HEK293T (cell line): ENCODE measurements around the gene CDH13.

ENCODE experiments used
- CTCF ChIA-PET: fragments of 350-600 bp; formaldehyde crosslinking; extraction: SDS; loops from one replicate; lab custom pipeline; 2021; ENCODE audit warnings: antibody characterized with exemption, inconsistent platforms; lab: Yijun Ruan, JAX
- POLR2A ChIA-PET: fragments of 350-600 bp; formaldehyde crosslinking; extraction: SDS; loops from one replicate; lab custom pipeline; 2020; ENCODE audit warnings: antibody characterized with exemption, inconsistent platforms; lab: Yijun Ruan, JAX
- DNase-seq: peaks from one replicate; pipeline ENCODE4 v3.0.0; 2012; ENCODE audit warnings: mixed read lengths; ENCODE audit errors: extremely low spot score
- ARNT ChIP-seq: fragments of 450-650 bp; IDR thresholded peaks from 2 replicates; pipeline ENCODE4 v1.6.1; 2017; ENCODE audit warnings: mild to moderate bottlenecking
- BHLHE40 ChIP-seq: fragments of 450-650 bp; IDR thresholded peaks from 2 replicates; pipeline ENCODE4 v1.6.1; 2016; ENCODE audit warnings: mild to moderate bottlenecking, moderate library complexity, borderline replicate concordance
- CTBP1 ChIP-seq: fragments of 450-650 bp; IDR thresholded peaks from 2 replicates; pipeline ENCODE4 v1.6.1; 2016; ENCODE audit warnings: borderline replicate concordance
- ELF4 ChIP-seq: fragments of 450-650 bp; IDR thresholded peaks from 2 replicates; pipeline ENCODE4 v1.6.1; 2017; ENCODE audit warnings: antibody characterized with exemption
- FOXA1 ChIP-seq: fragments of 450-650 bp; IDR thresholded peaks from 2 replicates; pipeline ENCODE4 v1.6.1; 2016; ENCODE audit warnings: mild to moderate bottlenecking
- FOXK2 ChIP-seq: fragments of 450-650 bp; IDR thresholded peaks from 2 replicates; pipeline ENCODE4 v1.6.1; 2016; ENCODE audit warnings: mild to moderate bottlenecking
- FOXM1 ChIP-seq: fragments of 450-650 bp; IDR thresholded peaks from 2 replicates; pipeline ENCODE4 v1.6.1; 2017; ENCODE audit warnings: mild to moderate bottlenecking, borderline replicate concordance
- HDGF ChIP-seq: fragments of 450-650 bp; IDR thresholded peaks from 2 replicates; pipeline ENCODE4 v1.6.1; 2017; ENCODE audit warnings: antibody characterized with exemption, borderline replicate concordance
- L3MBTL2 ChIP-seq: fragments of 450-650 bp; conservative IDR thresholded peaks from 2 replicates; pipeline ENCODE4 v1.6.1; 2016; ENCODE audit warnings: mild to moderate bottlenecking
- LEF1 ChIP-seq: fragments of 450-650 bp; IDR thresholded peaks from 2 replicates; pipeline ENCODE4 v1.6.1; 2017; ENCODE audit warnings: mild to moderate bottlenecking, borderline replicate concordance
- NFRKB ChIP-seq: fragments of 450-650 bp; IDR thresholded peaks from 2 replicates; pipeline ENCODE4 v1.6.1; 2016; ENCODE audit warnings: mild to moderate bottlenecking, moderate library complexity
- SP1 ChIP-seq: fragments of 450-650 bp; IDR thresholded peaks from 2 replicates; pipeline ENCODE4 v1.6.1; 2017
- SUZ12 ChIP-seq: fragments of 450-650 bp; IDR thresholded peaks from 2 replicates; pipeline ENCODE4 v1.6.1; 2016; ENCODE audit warnings: mild to moderate bottlenecking
- TARDBP ChIP-seq: fragments of 450-650 bp; IDR thresholded peaks from 2 replicates; pipeline ENCODE4 v1.6.1; 2016
- ZNF384 ChIP-seq: fragments of 450-650 bp; IDR thresholded peaks from 2 replicates; pipeline ENCODE4 v1.6.1; 2016
- TF ChIP-seq, protein P1 (sequence below): fragments of 450-650 bp; IDR thresholded peaks from 2 replicates; pipeline ENCODE4 v1.6.1; 2016

The CDH13 gene

GRCh38 chr16:83439412-83439811 is 812.6 kb downstream of the CDH13 start:
- TF ChIP-seq FOXK2: no peak
- TF ChIP-seq ELF4: no peak
- no peak for TF ChIP-seq CTBP1
- TF ChIP-seq TARDBP: no peak
- no peak for TF ChIP-seq FOXA1
- no peak for TF ChIP-seq FOXM1
- TF ChIP-seq NFRKB: no peak
- TF ChIP-seq, protein P1, sequence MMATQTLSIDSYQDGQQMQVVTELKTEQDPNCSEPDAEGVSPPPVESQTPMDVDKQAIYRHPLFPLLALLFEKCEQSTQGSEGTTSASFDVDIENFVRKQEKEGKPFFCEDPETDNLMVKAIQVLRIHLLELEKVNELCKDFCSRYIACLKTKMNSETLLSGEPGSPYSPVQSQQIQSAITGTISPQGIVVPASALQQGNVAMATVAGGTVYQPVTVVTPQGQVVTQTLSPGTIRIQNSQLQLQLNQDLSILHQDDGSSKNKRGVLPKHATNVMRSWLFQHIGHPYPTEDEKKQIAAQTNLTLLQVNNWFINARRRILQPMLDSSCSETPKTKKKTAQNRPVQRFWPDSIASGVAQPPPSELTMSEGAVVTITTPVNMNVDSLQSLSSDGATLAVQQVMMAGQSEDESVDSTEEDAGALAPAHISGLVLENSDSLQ: no peak
- no peak for TF ChIP-seq ARNT
- no peak for TF ChIP-seq ZNF384
- TF ChIP-seq HDGF: no peak
- TF ChIP-seq SP1: no peak
- TF ChIP-seq SUZ12: no peak
- no peak for TF ChIP-seq BHLHE40
- no peak for TF ChIP-seq L3MBTL2
- no peak for TF ChIP-seq LEF1
- POLR2A ChIA-PET: no interaction called here
- CTCF ChIA-PET: no interaction called here
- DNase-seq: no peak

DNA sequence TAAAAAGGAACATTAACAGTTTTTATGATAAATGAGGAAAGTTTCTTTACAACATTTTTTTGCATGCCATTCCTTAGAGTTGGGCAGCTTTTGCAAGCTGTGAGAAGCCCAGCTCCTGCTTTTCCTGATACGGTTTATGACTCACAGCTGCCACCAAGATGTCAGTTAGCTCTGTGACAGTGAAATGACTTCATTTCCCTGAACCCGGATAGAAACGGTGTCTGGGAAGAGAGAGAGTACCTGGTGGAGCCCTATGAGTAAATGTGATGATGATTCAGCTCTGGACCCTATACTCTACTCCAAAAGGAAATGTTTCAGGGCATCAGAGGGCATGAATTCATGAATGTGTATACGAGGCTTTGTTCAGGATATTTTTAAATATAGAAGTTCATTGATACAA is 814.7 kb downstream of the CDH13 start:
- DNase-seq: no peak
- no peak for TF ChIP-seq FOXK2
- no peak for TF ChIP-seq HDGF
- TF ChIP-seq SP1: no peak
- no peak for TF ChIP-seq FOXM1
- no peak for TF ChIP-seq BHLHE40
- no peak for TF ChIP-seq SUZ12
- no peak for TF ChIP-seq L3MBTL2
- ChIA-PET CTCF (no interaction called here), POLR2A (no interaction called here)

- no peak for TF ChIP-seq SP1
- TF ChIP-seq, protein P1: no peak
- TF ChIP-seq FOXA1: no peak
- no peak for TF ChIP-seq L3MBTL2
- TF ChIP-seq NFRKB: no peak
- TF ChIP-seq FOXK2: no peak
- no peak for TF ChIP-seq TARDBP
- no peak for TF ChIP-seq BHLHE40
- no peak for TF ChIP-seq CTBP1
- no peak for TF ChIP-seq LEF1
- no peak for TF ChIP-seq FOXM1
- TF ChIP-seq ARNT: no peak
- TF ChIP-seq HDGF: no peak
- no peak for TF ChIP-seq ZNF384
- TF ChIP-seq ELF4: no peak
- no peak for TF ChIP-seq SUZ12
- DNase-seq: no peak
- CTCF ChIA-PET: no interaction called here
- POLR2A ChIA-PET: no interaction called here
Observed at GRCh38 chr16:83443972-83444371, 817.2 kb downstream of the CDH13 start.

DNA sequence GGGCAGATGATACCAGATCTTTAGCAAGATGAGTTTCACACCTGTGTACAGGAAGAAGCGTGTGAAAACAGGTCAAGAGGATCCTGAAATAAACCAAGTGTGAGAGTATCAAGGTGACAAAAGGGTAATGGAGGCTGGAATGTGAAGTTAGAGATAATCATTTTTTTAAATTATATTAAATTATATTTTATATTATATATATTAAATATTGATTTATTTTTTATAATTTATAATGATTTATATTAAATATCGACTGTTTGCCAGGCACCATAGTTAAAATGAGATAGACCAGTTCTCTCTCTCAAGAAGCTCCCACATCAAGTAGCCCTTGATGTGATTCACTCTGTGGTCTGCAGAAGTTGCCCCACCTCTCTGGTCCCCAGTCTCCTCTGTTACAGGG is 820.8 kb downstream of the CDH13 start:
- TF ChIP-seq, protein P1: no peak
- TF ChIP-seq ZNF384: no peak
- no peak for TF ChIP-seq LEF1
- TF ChIP-seq FOXA1: no peak
- no peak for TF ChIP-seq CTBP1
- no peak for TF ChIP-seq SUZ12
- no peak for TF ChIP-seq TARDBP
- no peak for TF ChIP-seq L3MBTL2
- no peak for TF ChIP-seq FOXM1
- POLR2A ChIA-PET: no interaction called here
- CTCF ChIA-PET: no interaction called here
- no peak for DNase-seq

DNA sequence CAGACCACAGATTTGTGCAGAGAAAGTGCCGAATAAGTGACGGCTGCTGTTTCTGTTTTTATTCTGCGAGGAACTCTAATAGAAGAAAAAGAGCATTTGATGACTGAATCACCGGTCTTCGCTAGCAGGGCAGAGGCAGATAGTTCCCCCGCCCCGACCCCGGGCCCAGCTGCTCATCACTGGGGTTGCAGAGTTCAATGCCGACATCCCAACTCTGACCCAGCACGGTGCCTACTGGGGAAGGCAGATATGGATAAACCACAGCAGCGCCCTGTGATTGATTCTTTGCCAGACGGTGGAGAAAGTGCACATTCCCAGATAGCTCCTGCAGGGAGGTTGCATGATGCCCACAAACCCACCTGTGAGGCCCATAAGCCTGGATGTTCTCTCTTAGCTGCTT is 823.1 kb downstream of the CDH13 start:
- DNase-seq: no peak
- ChIA-PET POLR2A (no interaction called here), CTCF (no interaction called here)
- no peak for TF ChIP-seq LEF1
- TF ChIP-seq ARNT: no peak
- no peak for TF ChIP-seq ELF4
- no peak for TF ChIP-seq NFRKB
- no peak for TF ChIP-seq FOXA1
- TF ChIP-seq CTBP1: no peak
- TF ChIP-seq FOXK2: no peak
- TF ChIP-seq, protein P1: no peak
- no peak for TF ChIP-seq FOXM1
- no peak for TF ChIP-seq BHLHE40
- no peak for TF ChIP-seq ZNF384
- no peak for TF ChIP-seq TARDBP
- TF ChIP-seq L3MBTL2: no peak
- no peak for TF ChIP-seq SP1

DNA sequence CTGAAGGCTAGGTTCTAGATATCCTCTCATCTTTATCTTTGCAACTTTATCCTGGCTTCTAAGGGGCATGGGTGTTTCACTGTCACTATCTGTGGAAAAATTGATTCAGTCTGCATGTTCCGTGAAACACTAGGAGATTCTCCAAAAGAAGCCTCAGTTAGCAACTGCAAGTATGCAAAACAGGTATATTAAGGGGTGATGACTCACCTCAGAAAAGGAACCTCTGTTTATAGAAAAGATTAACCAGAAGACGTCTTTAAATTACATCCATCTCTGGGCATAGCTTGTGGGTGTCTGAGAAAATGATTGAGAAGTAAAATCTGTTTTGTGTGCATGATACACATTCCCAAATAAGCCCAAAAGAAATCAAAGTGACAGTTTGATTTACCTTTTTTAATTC is 827.2 kb downstream of the CDH13 start:
- no peak for DNase-seq
- POLR2A ChIA-PET: no interaction called here
- CTCF ChIA-PET: no interaction called here
- TF ChIP-seq CTBP1 (no peak), FOXM1 (no peak), ZNF384 (no peak), LEF1 (no peak), BHLHE40 (no peak), L3MBTL2 (no peak), ELF4 (no peak), TARDBP (no peak), SUZ12 (no peak), FOXA1 (no peak), FOXK2 (no peak)
- TF ChIP-seq, protein P1: no peak
